ENCODE results near the gene PROSER3. TPM values are rescaled to one million over a fixed set of nuclear protein-coding genes. Genes with fewer than 3 reads are reported as not detected.
A peak's percentile ranks its signal among the peaks of the same experiment; 100 is the strongest.

Gene PROSER3
- total and polyA plus RNA-seq, 9 of the 15 experiments (the other 6 are each of a cell fraction or from before 2014, with no cell fraction given): 1.0 to 39.5 (median 5.1) TPM

DNA sequence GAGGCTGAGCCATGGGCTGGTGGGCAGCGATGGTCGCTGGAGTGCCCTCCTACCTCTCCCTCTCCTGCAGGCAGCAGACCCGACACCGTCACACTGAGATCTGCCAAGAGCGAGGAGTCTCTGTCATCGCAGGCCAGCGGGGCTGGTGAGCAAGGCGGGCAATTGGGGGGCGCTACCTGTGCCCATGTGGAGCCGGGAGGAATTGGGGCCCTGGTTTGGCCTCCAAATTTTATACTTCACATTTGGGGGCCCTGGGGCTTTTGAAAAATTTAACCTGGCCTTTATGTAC is 27.3 kb downstream of the PROSER3 start:
- Histone ChIP-seq H4K20me1 (replicated peaks; ENCODE audit: control insufficient read depth, insufficient read depth, low read length) (no peaks in the 10 kb centered on the region), H3K27me3 (ENCODE audit: control insufficient read depth in 2 of 2, insufficient read depth in 2 of 2, low read length in 2 of 2) (no peaks in the 10 kb centered on the region), H3K4me1 (replicated peaks in 1 of 2; ENCODE audit: control insufficient read depth in 2 of 2, insufficient read depth in 2 of 2, low read length in 2 of 2) (peaks cover 0 to 41% of the 10 kb centered on the region in 2 experiments; a peak in 1 of 5 replicates), H2AFZ (ENCODE audit: low read depth, low read length) (no peak overlapping the region), H3K9ac (ENCODE audit: insufficient read depth in 1 of 2, low read depth in 2 of 2, low read length in 2 of 2) (no peak overlapping the region), H3K9me3 (replicated peaks; ENCODE audit: control insufficient read depth, insufficient read depth, low read depth, low read length) (no peaks in the 10 kb centered on the region), H3K4me3 (no peak overlapping the region), H3K79me2 (ENCODE audit: control insufficient read depth, insufficient read depth, low read length) (no peaks in the 10 kb centered on the region), H3K9me1 (ENCODE audit: control insufficient read depth, insufficient read depth, low read length) (no peaks in the 10 kb centered on the region), H3K27ac (ENCODE audit: extremely low read depth, low read depth, low read length) (no peak overlapping the region), H3K4me2 (ENCODE audit: insufficient read depth, low read length) (no peak overlapping the region), H3K36me3 (ENCODE audit: control insufficient read depth, insufficient read depth, low read length) (peaks cover 7% of the 10 kb centered on the region; the same call in 1 of the 3 replicates)
- FAIRE-seq: no peak
- ChIA-PET POLR2A (interaction anchor here (0.6 kb wide), 1 partner anchor 90 kb away, joined by 3 read pairs; no protein-coding TSS in a partner anchor), CTCF (ENCODE audit: low intra/inter-chr PET ratio) (no interaction called here)
- in situ Hi-C loops (cut with MboI) (no loop called here), intact Hi-C loops (cut with micrococcal nuclease) (no loop called here)
- DNase-seq (ENCODE audit: extremely low read depth in 1 of 4, low spot score in 3 of 4): no peak
- BruUV-seq (replicated peaks): no TSS peak
- no peak for TF ChIP-seq CBX8 (IDR thresholded peaks at IDR 0.05; ENCODE audit: borderline replicate concordance, extremely low read depth, low read depth, low read length, poor library complexity, severe bottlenecking)
- TF ChIP-seq RBFOX2 (IDR thresholded peaks at IDR 0.05; ENCODE audit: low read depth, low read length): peak; percentile 2; the same call in 1 of the 2 replicates
- 86% methylated on average over 7 of the region's 10 CpGs for WGBS (ENCODE audit: insufficient coverage, low coverage, missing lambda C conversion rate)
- ATAC-seq: no peak

DNA sequence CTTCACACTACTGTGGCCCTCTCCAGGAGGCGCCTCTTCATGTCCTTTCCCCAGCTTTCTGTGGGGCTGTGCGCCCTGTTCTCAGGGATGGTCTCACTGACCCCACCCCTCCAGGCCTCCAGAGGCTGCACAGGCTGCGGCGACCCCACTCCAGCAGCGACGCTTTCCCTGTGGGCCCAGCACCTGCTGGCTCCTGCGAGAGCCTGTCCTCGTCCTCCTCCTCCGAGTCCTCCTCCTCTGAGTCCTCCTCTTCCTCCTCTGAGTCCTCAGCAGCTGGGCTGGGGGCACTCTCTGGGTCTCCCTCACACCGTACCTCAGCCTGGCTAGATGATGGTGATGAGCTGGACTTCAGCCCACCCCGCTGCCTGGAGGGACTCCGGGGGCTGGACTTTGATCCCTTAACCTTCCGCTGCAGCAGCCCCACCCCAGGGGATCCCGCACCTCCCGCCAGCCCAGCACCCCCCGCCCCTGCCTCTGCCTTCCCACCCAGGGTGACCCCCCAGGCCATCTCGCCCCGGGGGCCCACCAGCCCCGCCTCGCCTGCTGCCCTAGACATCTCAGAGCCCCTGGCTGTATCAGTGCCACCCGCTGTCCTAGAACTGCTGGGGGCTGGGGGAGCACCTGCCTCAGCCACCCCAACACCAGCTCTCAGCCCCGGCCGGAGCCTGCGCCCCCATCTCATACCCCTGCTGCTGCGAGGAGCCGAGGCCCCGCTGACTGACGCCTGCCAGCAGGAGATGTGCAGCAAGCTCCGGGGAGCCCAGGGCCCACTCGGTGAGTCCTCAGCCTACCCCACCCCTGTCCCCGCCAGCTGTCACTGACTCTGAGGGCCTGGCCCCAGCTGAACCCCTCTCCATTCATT is 28.6 kb downstream of the PROSER3 start:
- TF ChIP-seq, protein P1, sequence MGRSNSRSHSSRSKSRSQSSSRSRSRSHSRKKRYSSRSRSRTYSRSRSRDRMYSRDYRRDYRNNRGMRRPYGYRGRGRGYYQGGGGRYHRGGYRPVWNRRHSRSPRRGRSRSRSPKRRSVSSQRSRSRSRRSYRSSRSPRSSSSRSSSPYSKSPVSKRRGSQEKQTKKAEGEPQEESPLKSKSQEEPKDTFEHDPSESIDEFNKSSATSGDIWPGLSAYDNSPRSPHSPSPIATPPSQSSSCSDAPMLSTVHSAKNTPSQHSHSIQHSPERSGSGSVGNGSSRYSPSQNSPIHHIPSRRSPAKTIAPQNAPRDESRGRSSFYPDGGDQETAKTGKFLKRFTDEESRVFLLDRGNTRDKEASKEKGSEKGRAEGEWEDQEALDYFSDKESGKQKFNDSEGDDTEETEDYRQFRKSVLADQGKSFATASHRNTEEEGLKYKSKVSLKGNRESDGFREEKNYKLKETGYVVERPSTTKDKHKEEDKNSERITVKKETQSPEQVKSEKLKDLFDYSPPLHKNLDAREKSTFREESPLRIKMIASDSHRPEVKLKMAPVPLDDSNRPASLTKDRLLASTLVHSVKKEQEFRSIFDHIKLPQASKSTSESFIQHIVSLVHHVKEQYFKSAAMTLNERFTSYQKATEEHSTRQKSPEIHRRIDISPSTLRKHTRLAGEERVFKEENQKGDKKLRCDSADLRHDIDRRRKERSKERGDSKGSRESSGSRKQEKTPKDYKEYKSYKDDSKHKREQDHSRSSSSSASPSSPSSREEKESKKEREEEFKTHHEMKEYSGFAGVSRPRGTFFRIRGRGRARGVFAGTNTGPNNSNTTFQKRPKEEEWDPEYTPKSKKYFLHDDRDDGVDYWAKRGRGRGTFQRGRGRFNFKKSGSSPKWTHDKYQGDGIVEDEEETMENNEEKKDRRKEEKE (IDR thresholded peaks at IDR 0.05; ENCODE audit: borderline replicate concordance in 1 of 2, control insufficient read depth in 1 of 2, low read depth in 2 of 2, low read length in 1 of 2): no peak
- TF ChIP-seq ZNF263 (CRISPR knock-in tag; IDR thresholded peaks at IDR 0.05; ENCODE audit: borderline replicate concordance) (peak; percentile 79), RBFOX2 (IDR thresholded peaks at IDR 0.05; ENCODE audit: low read depth, low read length) (0 out of 2 replicates have a peak, but pooled peaks have one; percentile 18)
- H3K4me3 ChIP-seq: no peak overlapping the region
- CTCF ChIA-PET (ENCODE audit: low intra/inter-chr PET ratio): no interaction called here
- POLR2A ChIA-PET: interaction anchor here (0.5 kb wide), 1 partner anchor 38 kb away, joined by 4 read pairs; the partner anchor contains the start of gene LIN37
- no peak overlapping the region for H3K27ac ChIP-seq (ENCODE audit: extremely low read depth, low read depth, low read length)
- no TSS peak for BruUV-seq (replicated peaks)
- peaks cover 6% of the 10 kb centered on the region; the same call in 1 of the 3 replicates for H3K36me3 ChIP-seq (ENCODE audit: control insufficient read depth, insufficient read depth, low read length)
- H4K20me1 ChIP-seq (replicated peaks; ENCODE audit: control insufficient read depth, insufficient read depth, low read length): no peaks in the 10 kb centered on the region
- H2AFZ ChIP-seq (ENCODE audit: low read depth, low read length): no peak overlapping the region
- no peak overlapping the region for H3K4me2 ChIP-seq (ENCODE audit: insufficient read depth, low read length)
- intact Hi-C loops (cut with micrococcal nuclease) (no loop called here), in situ Hi-C loops (cut with MboI) (no loop called here)
- H3K9me1 ChIP-seq (ENCODE audit: control insufficient read depth, insufficient read depth, low read length): no peaks in the 10 kb centered on the region
- no peak for FAIRE-seq
- no peaks in the 10 kb centered on the region for H3K79me2 ChIP-seq (ENCODE audit: control insufficient read depth, insufficient read depth, low read length)
- no peaks in the 10 kb centered on the region for H3K9me3 ChIP-seq (replicated peaks; ENCODE audit: control insufficient read depth, insufficient read depth, low read depth, low read length)
- H3K27me3 ChIP-seq (ENCODE audit: control insufficient read depth in 2 of 2, insufficient read depth in 2 of 2, low read length in 2 of 2): no peaks in the 10 kb centered on the region
- peak overlapping the region in 1 of 2 experiments; percentile 13; a peak in 1 of 4 replicates for H3K9ac ChIP-seq (ENCODE audit: insufficient read depth in 1 of 2, low read depth in 2 of 2, low read length in 2 of 2)
- no peak for DNase-seq (ENCODE audit: extremely low read depth in 1 of 4, low spot score in 3 of 4)
- ATAC-seq: no peak
- whole genome bisulfite sequencing (ENCODE audit: insufficient coverage, low coverage, missing lambda C conversion rate): 74% methylated on average over 22 of the region's 31 CpGs
- H3K4me1 ChIP-seq (replicated peaks in 1 of 2; ENCODE audit: control insufficient read depth in 2 of 2, insufficient read depth in 2 of 2, low read length in 2 of 2): peaks cover 0 to 50% of the 10 kb centered on the region in 2 experiments; a peak in 2 of 5 replicates

Data from K562 (cell line).